Measurements from ENCODE around the gene GATA2. TPM values are rescaled to one million over a fixed set of nuclear protein-coding genes. Genes with fewer than 3 reads are reported as not detected.

GATA2 gene
- total and polyA plus RNA-seq, 2 of the 8 experiments (the other 6 are each of a cell fraction or from before 2014, with no cell fraction given), result 0.03 to 0.30 TPM

GRCh38 chr3:128498901-128499530 is 6.0 kb upstream of the GATA2 start (continued):
- no peak for TF ChIP-seq ATF3 (IDR thresholded peaks at IDR 0.05; ENCODE audit: insufficient read depth, low read depth, low read length)
- no peak for TF ChIP-seq BRCA1 (IDR thresholded peaks at IDR 0.05; ENCODE audit: low read depth, low read length)
- TF ChIP-seq SP1 (IDR thresholded peaks at IDR 0.05; ENCODE audit: low read depth, low read length), result no peak
